Osteocyte (in vitro differentiated cells): ENCODE results near the gene ANKH. TPM values are rescaled to one million over a fixed set of nuclear protein-coding genes. Genes with fewer than 3 reads are reported as not detected.

ENCODE experiments used
- DNase-seq: peaks from one replicate; pipeline ENCODE4 v3.0.0; 2021; ENCODE audit warnings: mixed read lengths; ENCODE audit not compliant: unreplicated experiment; ENCODE audit errors: extremely low spot score
- H3K27ac Mint-ChIP-seq: one replicate; pipeline ENCODE4 v1.8.0; 2021; ENCODE audit warnings: mild to moderate bottlenecking, mixed read lengths; ENCODE audit not compliant: unreplicated experiment
- H3K27me3 Mint-ChIP-seq: one replicate; pipeline ENCODE4 v1.8.0; 2021; ENCODE audit warnings: mixed read lengths; ENCODE audit not compliant: unreplicated experiment
- H3K36me3 Mint-ChIP-seq: one replicate; pipeline ENCODE4 v1.8.0; 2021; ENCODE audit warnings: mixed read lengths; ENCODE audit not compliant: unreplicated experiment
- H3K4me1 Mint-ChIP-seq: one replicate; pipeline ENCODE4 v1.8.0; 2021; ENCODE audit warnings: mixed read lengths; ENCODE audit not compliant: unreplicated experiment
- H3K4me3 Mint-ChIP-seq: one replicate; pipeline ENCODE4 v1.8.0; 2021; ENCODE audit warnings: mild to moderate bottlenecking, moderate library complexity, mixed read lengths; ENCODE audit not compliant: unreplicated experiment
- H3K9me3 Mint-ChIP-seq: one replicate; pipeline ENCODE4 v1.8.0; 2021; ENCODE audit warnings: mixed read lengths; ENCODE audit not compliant: unreplicated experiment
- total RNA-seq: library from RNA; stranded (reverse); gene quantifications from 2 replicates; pipeline ENCODE4 v1.2.1, GENCODE V29; 2021
- TF ChIP-seq, protein P1 (sequence below): fragments of 200-600 bp; sonication (generic); IDR thresholded peaks from 2 replicates; pipeline ENCODE4 v1.5.0; 2021; ENCODE audit warnings: antibody characterized with exemption, mild to moderate bottlenecking, moderate library complexity

ANKH gene
- total RNA-seq, 1 donor from 2014 or later = 50.8 TPM

GRCh38 chr5:14741801-14742440 is 129.7 kb downstream of the ANKH start:
- no peak for DNase-seq
- Mint-ChIP-seq H3K27ac (no peak overlapping the region), H3K36me3 (peaks cover 9% of the 10 kb centered on the region), H3K9me3 (no peaks in the 10 kb centered on the region), H3K27me3 (no peaks in the 10 kb centered on the region), H3K4me1 (peaks cover 16% of the 10 kb centered on the region), H3K4me3 (no peak overlapping the region)
- TF ChIP-seq, protein P1, sequence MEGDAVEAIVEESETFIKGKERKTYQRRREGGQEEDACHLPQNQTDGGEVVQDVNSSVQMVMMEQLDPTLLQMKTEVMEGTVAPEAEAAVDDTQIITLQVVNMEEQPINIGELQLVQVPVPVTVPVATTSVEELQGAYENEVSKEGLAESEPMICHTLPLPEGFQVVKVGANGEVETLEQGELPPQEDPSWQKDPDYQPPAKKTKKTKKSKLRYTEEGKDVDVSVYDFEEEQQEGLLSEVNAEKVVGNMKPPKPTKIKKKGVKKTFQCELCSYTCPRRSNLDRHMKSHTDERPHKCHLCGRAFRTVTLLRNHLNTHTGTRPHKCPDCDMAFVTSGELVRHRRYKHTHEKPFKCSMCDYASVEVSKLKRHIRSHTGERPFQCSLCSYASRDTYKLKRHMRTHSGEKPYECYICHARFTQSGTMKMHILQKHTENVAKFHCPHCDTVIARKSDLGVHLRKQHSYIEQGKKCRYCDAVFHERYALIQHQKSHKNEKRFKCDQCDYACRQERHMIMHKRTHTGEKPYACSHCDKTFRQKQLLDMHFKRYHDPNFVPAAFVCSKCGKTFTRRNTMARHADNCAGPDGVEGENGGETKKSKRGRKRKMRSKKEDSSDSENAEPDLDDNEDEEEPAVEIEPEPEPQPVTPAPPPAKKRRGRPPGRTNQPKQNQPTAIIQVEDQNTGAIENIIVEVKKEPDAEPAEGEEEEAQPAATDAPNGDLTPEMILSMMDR = no peak

GRCh38 chr5:14741131-14741530 is 130.4 kb downstream of the ANKH start:
- Mint-ChIP-seq H3K4me1 (peaks cover 16% of the 10 kb centered on the region), H3K36me3 (peaks cover 13% of the 10 kb centered on the region), H3K9me3 (no peaks in the 10 kb centered on the region), H3K27ac (no peak overlapping the region), H3K27me3 (no peaks in the 10 kb centered on the region), H3K4me3 (no peak overlapping the region)
- TF ChIP-seq, protein P1 = no peak
- no peak for DNase-seq

GRCh38 chr5:14739981-14740380 is 131.6 kb downstream of the ANKH start:
- H3K4me1 Mint-ChIP-seq = peaks cover 16% of the 10 kb centered on the region
- no peaks in the 10 kb centered on the region for H3K27me3 Mint-ChIP-seq
- TF ChIP-seq, protein P1 = no peak
- no peak overlapping the region for H3K4me3 Mint-ChIP-seq
- H3K36me3 Mint-ChIP-seq = peaks cover 13% of the 10 kb centered on the region
- DNase-seq = no peak
- H3K9me3 Mint-ChIP-seq = no peaks in the 10 kb centered on the region
- peak overlapping the region; percentile 31 for H3K27ac Mint-ChIP-seq

- Mint-ChIP-seq H3K4me1 (peaks cover 16% of the 10 kb centered on the region), H3K4me3 (no peak overlapping the region), H3K27me3 (no peaks in the 10 kb centered on the region), H3K36me3 (peaks cover 13% of the 10 kb centered on the region), H3K27ac (peak overlapping the region; percentile 31), H3K9me3 (no peaks in the 10 kb centered on the region)
- TF ChIP-seq, protein P1 = no peak
- no peak for DNase-seq
Measured at GRCh38 chr5:14739538-14739937, 132.0 kb downstream of the ANKH start.

DNA sequence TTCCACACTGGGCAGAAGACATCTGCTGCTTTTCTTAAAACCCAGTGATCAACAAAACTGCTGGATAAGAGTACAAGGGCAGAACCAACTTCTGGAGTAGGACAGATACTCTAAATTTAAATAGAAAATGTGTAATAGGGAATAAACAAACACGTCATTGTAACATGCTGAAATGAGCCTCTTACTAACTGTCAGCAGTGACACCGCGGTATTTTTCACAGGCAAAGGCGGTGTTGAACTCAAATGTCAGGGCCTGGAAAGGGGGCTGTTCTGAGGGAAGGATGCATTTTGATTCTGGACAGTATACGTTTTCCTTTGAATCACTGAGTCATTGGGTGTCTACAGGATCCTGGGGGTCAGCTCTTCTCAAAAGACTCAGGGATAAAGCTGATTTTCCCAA is 133.5 kb downstream of the ANKH start:
- TF ChIP-seq, protein P1 = no peak
- H3K4me1 Mint-ChIP-seq = peaks cover 15% of the 10 kb centered on the region
- DNase-seq = no peak
- no peaks in the 10 kb centered on the region for H3K9me3 Mint-ChIP-seq
- H3K36me3 Mint-ChIP-seq = peaks cover 19% of the 10 kb centered on the region
- no peak overlapping the region for H3K4me3 Mint-ChIP-seq
- no peaks in the 10 kb centered on the region for H3K27me3 Mint-ChIP-seq
- no peak overlapping the region for H3K27ac Mint-ChIP-seq
